ENCODE measurements around the gene DTYMK.
A peak's percentile ranks its signal among the peaks of the same experiment; 100 is the strongest.

DTYMK gene

DNA sequence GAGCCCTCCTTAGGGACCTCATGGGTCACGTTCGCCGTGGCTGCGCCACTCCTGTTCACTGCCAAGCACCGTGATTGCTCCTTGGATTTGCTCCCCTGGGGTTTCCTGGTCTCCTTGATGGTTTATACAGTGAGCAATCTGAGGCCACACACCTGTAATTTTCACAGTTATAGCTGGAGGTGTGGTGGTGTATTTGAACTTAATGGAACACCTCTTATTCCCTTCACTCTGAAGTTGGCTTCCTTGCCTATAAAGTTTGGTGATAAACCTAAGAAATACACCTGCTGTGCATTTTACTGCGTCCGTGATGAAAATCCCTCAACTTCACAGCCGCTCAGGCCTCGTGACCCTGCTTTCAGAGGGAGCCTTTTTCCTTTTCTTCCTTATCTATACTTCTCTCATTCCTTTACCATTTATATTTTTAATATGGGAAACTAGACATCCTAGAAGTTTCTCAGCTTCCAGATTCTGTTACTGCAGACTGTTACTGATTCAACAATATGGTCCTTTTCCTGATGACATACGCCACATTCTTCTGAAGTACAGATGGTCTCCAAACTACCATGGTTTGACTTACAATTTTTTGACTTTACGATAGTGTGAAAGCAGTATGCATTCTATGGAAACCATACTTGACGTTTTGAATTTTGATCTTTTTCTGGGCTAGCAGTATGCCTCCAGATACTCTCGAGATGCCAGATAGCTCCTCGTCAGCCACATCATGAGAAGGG lies 40.5 kb downstream of the DTYMK start:
- peak; percentile 39 for DNase-seq

- DNase-seq, result no peak
Measured at GRCh38 chr2:241645056-241645914, 41.3 kb downstream of the DTYMK start.

GRCh38 chr2:241641631-241642030 lies 45.0 kb downstream of the DTYMK start:
- DNase-seq, result no peak

DNA sequence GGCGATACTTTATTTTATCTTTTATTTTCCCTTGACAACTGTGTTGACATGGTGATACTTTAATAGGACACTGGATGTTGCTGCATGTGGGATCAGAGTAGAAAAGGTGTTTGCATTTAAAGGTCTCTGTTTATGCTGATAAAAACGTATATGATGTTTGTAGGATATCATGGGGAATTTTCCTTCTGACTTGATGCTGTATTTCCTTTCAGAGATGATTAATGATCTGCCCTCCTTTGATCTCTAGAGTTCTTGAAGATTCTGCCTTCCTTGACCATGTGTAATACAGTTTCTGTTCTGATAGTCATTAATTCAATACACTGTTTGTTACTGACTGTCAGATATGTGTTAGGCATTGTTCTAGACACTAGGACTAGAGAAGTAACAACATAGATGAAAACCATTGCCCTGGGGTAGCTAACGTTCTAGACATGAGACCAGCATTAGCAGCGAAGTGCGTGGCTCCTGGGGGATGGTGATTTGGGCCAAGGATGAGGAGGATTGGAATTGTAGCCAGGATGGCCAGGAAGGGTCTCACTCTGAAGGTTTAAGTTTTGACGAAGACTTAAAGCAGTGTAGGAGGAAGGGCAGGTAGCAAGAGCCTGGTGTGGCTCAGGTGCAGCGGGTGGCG lies 46.3 kb downstream of the DTYMK start:
- DNase-seq, result no peak

DNA sequence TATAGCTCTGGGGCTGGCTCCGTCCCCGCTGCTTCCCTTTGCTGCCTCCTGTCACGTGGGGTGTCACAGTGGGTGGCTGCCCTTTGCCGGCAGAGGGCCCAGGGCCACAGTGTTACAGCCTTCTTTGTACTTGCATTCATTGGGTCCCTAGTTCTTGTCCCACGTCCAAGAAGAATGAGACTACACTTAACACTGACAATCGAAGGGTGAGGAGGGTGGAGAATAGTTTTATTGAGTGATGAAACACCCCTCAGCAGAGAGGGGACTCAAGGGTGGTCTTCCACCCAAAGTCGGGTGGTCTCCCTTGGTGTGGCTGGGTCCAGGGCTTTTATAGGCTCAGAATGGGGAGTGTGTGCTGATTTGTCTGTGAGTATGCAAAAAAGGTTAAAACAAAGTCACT lies 47.2 kb downstream of the DTYMK start:
- DNase-seq, result no peak

- DNase-seq, result no peak
Measured at GRCh38 chr2:241638940-241639339, 47.7 kb downstream of the DTYMK start.

GRCh38 chr2:241637795-241638660 lies 48.6 kb downstream of the DTYMK start:
- peak; percentile 57 for DNase-seq

GRCh38 chr2:241637018-241637794 lies 49.4 kb downstream of the DTYMK start, which contains the start of the genes ATG4B and THAP4:
ATG4B (plus strand) TSS chr2:241637693; CDS start chr2:241637715, 22 bp downstream.
THAP4 (minus strand) TSS chr2:241637158; CDS start chr2:241637017, 141 bp downstream.
- peak; percentile 84 for DNase-seq

- DNase-seq, result peak; percentile 34
Measured at GRCh38 chr2:241636182-241637017, 50.2 kb downstream of the DTYMK start.

DNA sequence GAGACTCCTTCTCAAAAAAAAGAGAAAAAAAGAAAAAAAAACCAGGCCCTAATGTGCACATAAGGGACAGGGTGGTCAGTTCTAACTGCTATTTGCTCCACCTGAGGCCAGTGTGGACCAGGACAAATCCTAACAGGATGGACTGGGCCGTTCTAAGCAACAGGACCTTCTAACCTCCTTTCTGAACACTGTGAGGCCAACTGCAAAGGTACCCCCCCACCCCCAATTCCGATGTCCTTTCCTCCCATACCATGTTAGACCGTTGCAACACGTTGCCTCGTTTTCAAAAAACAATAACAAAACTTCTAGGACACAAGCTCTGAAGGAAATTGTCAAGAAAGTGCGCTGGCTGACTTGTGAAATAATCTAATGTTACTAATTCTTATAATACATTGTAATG lies 50.9 kb downstream of the DTYMK start:
- no peak for DNase-seq

GRCh38 chr2:241633561-241633960 lies 53.1 kb downstream of the DTYMK start:
- DNase-seq, result no peak

DNA sequence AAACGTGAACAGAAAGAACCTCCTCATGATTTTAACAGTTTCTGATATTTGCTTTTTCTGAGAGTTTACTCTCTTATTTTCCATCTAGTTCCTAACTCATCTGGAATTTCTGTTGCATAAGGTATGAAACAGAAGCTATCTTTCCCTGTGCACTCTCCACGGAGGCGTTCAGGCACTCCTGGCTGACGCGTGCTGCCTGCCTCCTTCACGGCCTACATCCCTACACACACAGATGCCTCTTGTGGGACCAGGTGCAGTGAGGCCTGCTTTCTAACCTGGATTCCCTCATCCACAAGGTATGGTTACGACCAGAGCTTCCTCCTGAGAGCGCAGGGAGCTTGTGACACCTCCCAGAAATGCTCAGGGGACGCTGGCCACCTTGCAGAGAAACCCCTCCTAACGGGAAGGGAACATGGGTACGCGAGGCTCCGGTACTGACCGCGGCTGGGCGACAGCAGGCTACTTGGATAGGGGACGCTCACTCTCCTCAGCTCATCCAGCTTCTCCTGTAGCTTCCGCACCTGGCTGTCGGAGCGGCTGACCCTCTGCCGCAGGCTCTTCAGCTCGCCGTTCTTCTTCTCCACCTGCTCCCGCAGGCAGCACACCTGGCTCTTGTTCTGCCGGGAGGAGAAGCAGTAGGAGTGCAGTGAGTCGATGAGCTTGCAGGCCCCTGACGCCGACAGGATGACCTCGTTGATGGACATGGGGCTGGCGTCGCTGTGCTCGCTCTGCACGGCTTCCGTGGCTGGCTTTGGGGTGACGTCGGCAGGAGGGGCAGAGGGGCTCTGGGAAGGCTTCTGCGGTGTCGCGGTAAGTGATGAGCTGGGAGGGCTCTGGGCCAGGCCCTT lies 53.9 kb downstream of the DTYMK start:
- no peak for DNase-seq

DNA sequence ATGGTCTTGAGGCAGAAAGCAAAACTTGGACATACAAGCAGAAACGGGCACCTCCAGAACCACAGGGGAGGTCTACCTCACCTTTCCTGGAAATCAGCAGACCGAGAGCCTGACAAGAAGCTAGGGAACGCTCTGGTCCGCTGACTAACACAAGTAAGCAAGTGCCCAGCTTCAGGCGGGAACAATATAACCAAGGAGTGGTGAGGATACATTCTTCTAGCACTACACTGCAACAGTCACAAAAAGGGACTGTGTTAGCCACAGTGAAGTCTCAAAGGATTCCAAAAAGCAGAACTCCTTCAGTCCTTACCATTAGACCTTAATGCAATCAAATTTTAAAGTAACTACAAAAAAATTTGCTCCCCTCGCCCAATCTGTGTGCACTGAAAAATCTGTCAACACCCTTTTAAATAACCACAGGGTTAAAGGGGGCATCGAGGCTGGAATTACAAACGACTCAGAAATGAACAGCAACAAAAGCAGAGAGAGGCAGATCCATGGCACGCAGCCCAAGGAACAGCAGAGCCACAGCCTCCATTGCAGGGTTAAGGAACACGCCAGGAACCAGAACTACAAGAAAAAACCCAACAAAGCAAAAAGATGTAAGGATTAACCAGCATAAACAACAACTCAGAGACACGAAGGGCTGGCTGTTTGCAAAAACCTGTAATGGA lies 56.7 kb downstream of the DTYMK start:
- DNase-seq, result no peak

GRCh38 chr2:241627675-241628074 lies 58.9 kb downstream of the DTYMK start:
- DNase-seq, result no peak
